ENCODE data around the gene UBR2. TPM values are rescaled to one million over a fixed set of nuclear protein-coding genes. Genes with fewer than 3 reads are reported as not detected.
"Not testable (repeated sequence)": the region's sequence is repeated elsewhere in the genome, so short reads cannot be mapped to it uniquely, and the experiment has no call there.

UBR2 gene
- total RNA-seq, 5 donors from 2014 or later (not counting 1 experiment from before 2014, with no cell fraction given) = 41.1 to 47.6 (median 44.8) TPM

DNA sequence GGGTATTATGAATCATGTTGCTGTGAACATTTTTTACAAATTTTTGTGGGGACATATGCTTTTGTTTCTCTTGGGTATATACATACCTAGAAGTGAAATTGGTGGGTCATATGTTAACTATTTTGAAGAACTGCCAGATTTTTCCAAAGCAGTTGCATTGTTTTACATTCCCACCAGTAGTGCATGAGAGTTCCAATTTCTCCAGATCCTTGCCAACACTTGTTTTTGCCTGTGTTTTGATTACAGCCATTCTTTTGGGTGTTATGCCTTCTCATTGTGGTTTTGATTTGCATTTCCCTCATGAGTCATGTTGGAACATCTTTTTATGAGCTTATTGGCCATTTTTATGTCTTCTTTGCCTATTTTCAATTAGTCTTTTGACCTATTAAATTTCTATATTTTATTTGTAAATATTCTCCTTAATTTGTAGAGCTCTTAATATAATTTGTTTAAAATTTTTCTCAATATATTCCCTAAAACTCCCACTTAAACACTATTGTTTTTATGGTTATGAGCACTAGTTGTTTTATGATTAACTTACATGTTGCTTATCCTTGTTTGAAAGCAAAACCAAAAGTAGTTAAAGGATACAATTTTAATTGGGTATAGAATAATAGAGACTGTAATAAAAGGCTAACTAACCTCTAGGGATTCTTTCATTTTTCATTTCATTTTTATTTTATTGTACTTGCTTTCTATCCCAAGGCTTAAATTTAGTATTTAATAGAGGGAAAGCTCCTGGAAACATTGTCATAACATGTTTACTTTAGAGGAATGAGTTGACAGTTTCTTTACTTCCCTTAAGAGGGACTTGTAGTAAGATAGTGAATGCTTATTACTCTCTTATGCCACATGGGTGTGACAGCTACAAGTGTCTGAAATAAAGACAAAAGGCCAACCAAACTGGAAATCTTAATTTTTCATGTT, 5.5 kb downstream of the UBR2 start:
- ChIA-PET CTCF (interaction anchor here in 1 of 2 donors (0.6 to 2.2 kb wide), 3 partner anchors 22 to 1036 kb away, joined by 3 to 6 read pairs (median 4); partner anchors contain the start of gene TAF8), POLR2A (interaction anchor here (0.5 to 0.6 kb wide), 3 partner anchors 32 to 621 kb away, joined by 3 read pairs; no protein-coding TSS in a partner anchor)
- Histone ChIP-seq H3K27ac (ENCODE audit: low read length) (peak overlapping the region; percentile 26), H3K4me3 (ENCODE audit: control insufficient read depth in 1 of 2, extremely low read depth in 1 of 2, low read length in 1 of 2) (no peak overlapping the region), H3K36me3 (ENCODE audit: control insufficient read depth in 2 of 2, extremely low read depth in 1 of 2, insufficient read depth in 1 of 2, low read length in 1 of 2) (peaks cover 0 to 5% of the 10 kb centered on the region in 2 donors), H3K27me3 (replicated peaks in 1 of 2; ENCODE audit: control insufficient read depth in 2 of 2, extremely low read depth in 1 of 2, insufficient read depth in 2 of 2, low read length in 1 of 2) (no peaks in the 10 kb centered on the region), H3K9me3 (no peaks in the 10 kb centered on the region), H3K4me1 (ENCODE audit: control insufficient read depth in 1 of 2, extremely low read depth in 1 of 2, insufficient read depth in 2 of 2, low read length in 2 of 2) (peaks cover 23 to 36% of the 10 kb centered on the region in 2 experiments)
- Mint-ChIP-seq H3K4me1 (peaks cover 66 to 72% (median 71%) of the 10 kb centered on the region in 3 donors), H3K4me3 (peak overlapping the region; percentile 14 to 24 (median 17)), H3K36me3 (peaks cover 16% of the 10 kb centered on the region), H3K9me3 (no peaks in the 10 kb centered on the region), H3K27me3 (no peaks in the 10 kb centered on the region), H3K27ac (peak overlapping the region; percentile 55 to 71)
- DNase-seq (peak in 1 of 35 experiments; percentile 25), ATAC-seq (replicated peaks in 1 of 4) (peak in 1 of 4 experiments; percentile 42)

GRCh38 chr6:42571611-42572342, 7.9 kb downstream of the UBR2 start:
- Mint-ChIP-seq H3K27ac (peak overlapping the region; percentile 46 to 58), H3K9me3 (no peaks in the 10 kb centered on the region), H3K4me1 (peaks cover 69 to 71% (median 69%) of the 10 kb centered on the region in 3 donors), H3K36me3 (peaks cover 28% of the 10 kb centered on the region), H3K4me3 (peak overlapping the region; percentile 36 to 49 (median 45)), H3K27me3 (no peaks in the 10 kb centered on the region)
- ChIA-PET CTCF (interaction anchor here (0.7 to 1.5 kb wide), 10 partner anchors 8 to 1110 kb away, joined by 3 to 8 read pairs (median 4); partner anchors contain the start of genes RPL7L1 (in 1 of the 2) and UBR2 (in 1 of the 2)), POLR2A (interaction anchor here (0.5 to 0.7 kb wide), 10 partner anchors 10 to 479 kb away, joined by 3 to 15 read pairs (median 4); no protein-coding TSS in a partner anchor)
- peak overlapping the region; percentile 8 for H3K27ac ChIP-seq (ENCODE audit: low read length)
- no peak overlapping the region for H3K4me3 ChIP-seq (ENCODE audit: control insufficient read depth in 1 of 2, extremely low read depth in 1 of 2, low read length in 1 of 2)
- H3K9me3 ChIP-seq = no peaks in the 10 kb centered on the region
- no peaks in the 10 kb centered on the region for H3K27me3 ChIP-seq (replicated peaks in 1 of 2; ENCODE audit: control insufficient read depth in 2 of 2, extremely low read depth in 1 of 2, insufficient read depth in 2 of 2, low read length in 1 of 2)
- H3K4me1 ChIP-seq (ENCODE audit: control insufficient read depth in 1 of 2, extremely low read depth in 1 of 2, insufficient read depth in 2 of 2, low read length in 2 of 2) = peaks cover 12 to 27% of the 10 kb centered on the region in 2 experiments
- ATAC-seq (replicated peaks in 1 of 4) = peak in 1 of 4 experiments; percentile 15
- no CpG with 5 or more reads among the region's 7 CpGs for WGBS (ENCODE audit: insufficient coverage)
- no peak for DNase-seq
- H3K36me3 ChIP-seq (ENCODE audit: control insufficient read depth in 2 of 2, extremely low read depth in 1 of 2, insufficient read depth in 1 of 2, low read length in 1 of 2) = peaks cover 3 to 24% of the 10 kb centered on the region in 2 donors

DNA sequence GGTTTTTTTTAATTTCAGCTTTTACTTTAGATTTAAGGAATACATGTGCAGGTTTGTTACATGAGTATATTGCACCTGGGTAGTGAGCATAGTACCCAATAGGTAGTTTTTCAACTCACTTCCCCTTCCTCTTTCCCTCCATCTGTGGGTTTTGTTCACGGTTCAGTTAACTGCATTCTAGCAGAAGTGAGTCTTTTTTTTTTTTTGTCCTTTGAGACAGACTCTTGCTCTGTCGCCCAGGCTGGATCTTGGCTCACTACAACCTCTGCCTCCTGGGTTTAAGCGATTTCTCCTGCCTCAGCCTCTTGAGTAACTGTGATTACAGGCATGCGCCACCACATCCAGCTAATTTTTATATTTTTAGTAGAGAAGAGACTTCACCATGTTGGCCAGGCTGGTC, 8.7 kb downstream of the UBR2 start:
- peak in 2 of 35 experiments; percentile 23 to 47 for DNase-seq
- H3K27ac Mint-ChIP-seq = peak overlapping the region; percentile 61 to 84
- ChIA-PET CTCF (interaction anchor here (0.6 to 1.5 kb wide), 11 partner anchors 8 to 926 kb away, joined by 3 to 6 read pairs (median 4); partner anchors contain the start of genes RPL7L1 (in 1 of the 2), TAF8 (in 1 of the 2) and UBR2 (in 1 of the 2)), POLR2A (interaction anchor here (0.6 to 0.7 kb wide), 5 partner anchors 52 to 478 kb away, joined by 3 to 4 read pairs (median 3); no protein-coding TSS in a partner anchor)
- peaks cover 30% of the 10 kb centered on the region for H3K36me3 Mint-ChIP-seq
- H3K27ac ChIP-seq (ENCODE audit: low read length) = peak overlapping the region; percentile 3
- no peaks in the 10 kb centered on the region for H3K27me3 Mint-ChIP-seq
- peak overlapping the region; percentile 28 to 45 (median 36) for H3K4me3 Mint-ChIP-seq
- H3K9me3 Mint-ChIP-seq = no peaks in the 10 kb centered on the region
- H3K36me3 ChIP-seq (ENCODE audit: control insufficient read depth in 2 of 2, extremely low read depth in 1 of 2, insufficient read depth in 1 of 2, low read length in 1 of 2) = peaks cover 3 to 25% of the 10 kb centered on the region in 2 donors
- no peak overlapping the region for H3K4me3 ChIP-seq (ENCODE audit: control insufficient read depth in 1 of 2, extremely low read depth in 1 of 2, low read length in 1 of 2)
- no peaks in the 10 kb centered on the region for H3K9me3 ChIP-seq
- H3K4me1 ChIP-seq (ENCODE audit: control insufficient read depth in 1 of 2, extremely low read depth in 1 of 2, insufficient read depth in 2 of 2, low read length in 2 of 2) = peaks cover 12 to 24% of the 10 kb centered on the region in 2 experiments
- no peaks in the 10 kb centered on the region for H3K27me3 ChIP-seq (replicated peaks in 1 of 2; ENCODE audit: control insufficient read depth in 2 of 2, extremely low read depth in 1 of 2, insufficient read depth in 2 of 2, low read length in 1 of 2)
- ATAC-seq (replicated peaks in 1 of 4) = peak; percentile 55 to 94 (median 74)
- no CpG with 5 or more reads among the region's 4 CpGs for WGBS (ENCODE audit: insufficient coverage)
- peaks cover 66 to 68% (median 67%) of the 10 kb centered on the region in 3 donors for H3K4me1 Mint-ChIP-seq

DNA sequence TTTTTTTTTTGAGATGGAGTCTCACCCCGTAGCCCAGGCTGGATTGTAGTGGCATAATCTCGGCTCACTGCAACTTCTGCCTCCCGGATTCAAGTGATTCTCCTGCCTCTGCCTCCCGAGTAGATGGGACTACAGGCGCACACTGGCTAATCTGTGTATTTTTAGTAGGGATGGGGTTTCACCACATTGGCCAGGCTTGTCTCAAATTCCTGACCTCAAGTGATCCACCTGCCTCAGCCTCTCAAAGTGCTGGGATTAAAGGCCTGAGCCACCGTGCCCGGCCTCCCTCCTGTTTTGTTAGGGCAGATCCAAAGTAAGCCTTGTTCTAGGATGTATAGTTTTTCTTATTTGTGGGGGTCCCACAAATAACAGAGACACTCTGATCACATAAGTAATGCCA, 12.7 kb downstream of the UBR2 start:
- POLR2A ChIA-PET = interaction anchor here in 1 of 2 donors (0.6 to 0.9 kb wide), 2 partner anchors 27 to 298 kb away, joined by 3 to 8 read pairs; no protein-coding TSS in a partner anchor
- ATAC-seq (replicated peaks in 1 of 4); H3K4me3 ChIP-seq (ENCODE audit: control insufficient read depth in 1 of 2, extremely low read depth in 1 of 2, low read length in 1 of 2); H3K27me3 ChIP-seq (replicated peaks in 1 of 2; ENCODE audit: control insufficient read depth in 2 of 2, extremely low read depth in 1 of 2, insufficient read depth in 2 of 2, low read length in 1 of 2); H3K4me3 Mint-ChIP-seq; DNase-seq; H3K27me3 Mint-ChIP-seq; H3K27ac ChIP-seq (ENCODE audit: low read length); H3K9me3 ChIP-seq; H3K9me3 Mint-ChIP-seq; H3K27ac Mint-ChIP-seq; CTCF ChIA-PET: not testable (repeated sequence)
- H3K4me1 Mint-ChIP-seq = peaks cover 70 to 76% (median 71%) of the 10 kb centered on the region in 3 donors
- WGBS (ENCODE audit: insufficient coverage) = no CpG with 5 or more reads among the region's 7 CpGs
- H3K36me3 Mint-ChIP-seq = peaks cover 43% of the 10 kb centered on the region
- Histone ChIP-seq H3K4me1 (ENCODE audit: control insufficient read depth in 1 of 2, extremely low read depth in 1 of 2, insufficient read depth in 2 of 2, low read length in 2 of 2) (peaks cover 5 to 13% of the 10 kb centered on the region in 2 experiments), H3K36me3 (ENCODE audit: control insufficient read depth in 2 of 2, extremely low read depth in 1 of 2, insufficient read depth in 1 of 2, low read length in 1 of 2) (peaks cover 6 to 43% of the 10 kb centered on the region in 2 donors)

DNA sequence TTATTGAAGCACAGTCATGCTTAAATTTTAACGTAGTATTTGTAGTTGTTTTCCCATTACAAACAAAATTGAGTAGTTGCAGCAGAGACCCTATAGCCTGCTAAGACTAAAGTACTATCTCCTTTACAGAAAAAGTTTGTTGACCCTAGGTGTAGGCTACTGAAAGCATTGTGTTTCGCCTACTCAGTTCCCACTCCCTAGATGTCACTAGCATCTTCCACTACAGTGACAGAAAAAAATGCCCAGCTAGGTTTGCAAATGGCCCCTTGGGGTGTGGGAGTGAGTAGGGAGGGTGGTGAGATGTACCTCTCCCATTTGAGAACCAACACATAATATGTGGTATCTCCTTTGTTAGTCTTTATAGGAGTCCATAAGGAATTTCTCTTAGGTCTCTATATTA, 34.5 kb downstream of the UBR2 start:
- peaks cover 4 to 17% (median 14%) of the 10 kb centered on the region in 3 donors for H3K4me1 Mint-ChIP-seq
- Histone ChIP-seq H3K27me3 (replicated peaks in 1 of 2; ENCODE audit: control insufficient read depth in 2 of 2, extremely low read depth in 1 of 2, insufficient read depth in 2 of 2, low read length in 1 of 2) (no peaks in the 10 kb centered on the region), H3K36me3 (ENCODE audit: control insufficient read depth in 2 of 2, extremely low read depth in 1 of 2, insufficient read depth in 1 of 2, low read length in 1 of 2) (peaks cover 11 to 36% of the 10 kb centered on the region in 2 donors), H3K9me3 (no peaks in the 10 kb centered on the region), H3K4me3 (ENCODE audit: control insufficient read depth in 1 of 2, extremely low read depth in 1 of 2, low read length in 1 of 2) (no peak overlapping the region), H3K27ac (ENCODE audit: low read length) (no peak overlapping the region), H3K4me1 (ENCODE audit: control insufficient read depth in 1 of 2, extremely low read depth in 1 of 2, insufficient read depth in 2 of 2, low read length in 2 of 2) (no peaks in the 10 kb centered on the region)
- WGBS (ENCODE audit: insufficient coverage) = no CpG with 5 or more reads among the region's 2 CpGs
- H3K27ac Mint-ChIP-seq = no peak overlapping the region
- peaks cover 54% of the 10 kb centered on the region for H3K36me3 Mint-ChIP-seq
- no peak overlapping the region for H3K4me3 Mint-ChIP-seq
- ATAC-seq (replicated peaks in 1 of 4) (no peak), DNase-seq (no peak)
- H3K9me3 Mint-ChIP-seq = no peaks in the 10 kb centered on the region
- ChIA-PET CTCF (interaction anchor here in 1 of 2 donors (0.6 kb wide), 1 partner anchor 15 kb away, joined by 5 read pairs; no protein-coding TSS in a partner anchor), POLR2A (no interaction called here)
- no peaks in the 10 kb centered on the region for H3K27me3 Mint-ChIP-seq
